ENCODE data around the gene SPI1. TPM values are rescaled to one million over a fixed set of nuclear protein-coding genes. Genes with fewer than 3 reads are reported as not detected.

SPI1 gene
- total RNA-seq, 1 experiment from 2014 or later = not detected

- Histone ChIP-seq H3K9ac (ENCODE audit: extremely low read depth, insufficient read length, low read length) (no peak overlapping the region), H3K4me2 (ENCODE audit: insufficient read depth, insufficient read length, low read length) (no peak overlapping the region), H3K4me1 (ENCODE audit: insufficient read depth, low read length) (no peaks in the 10 kb centered on the region), H2BK20ac (ENCODE audit: low read depth, low read length, poor library complexity, severe bottlenecking) (no peak overlapping the region), H3K56ac (ENCODE audit: insufficient read length, low read depth, low read length) (no peak overlapping the region), H4K20me1 (ENCODE audit: control insufficient read depth, insufficient read depth, insufficient read length) (peaks cover 2% of the 10 kb centered on the region), H3K23ac (ENCODE audit: insufficient read length, low read depth, low read length) (no peak overlapping the region), H3K27me3 (ENCODE audit: insufficient read depth, low read length) (no peaks in the 10 kb centered on the region), H3K79me2 (ENCODE audit: insufficient read depth, low read length) (no peaks in the 10 kb centered on the region), H2BK15ac (ENCODE audit: low read depth, low read length) (no peak overlapping the region), H3K14ac (ENCODE audit: insufficient read depth, low read length) (no peak overlapping the region), H2AFZ (ENCODE audit: low read length) (no peak overlapping the region), H2AK5ac (ENCODE audit: insufficient read length, low read length) (no peak overlapping the region), H3K79me1 (ENCODE audit: insufficient read depth, low read depth, low read length, poor library complexity, severe bottlenecking) (no peaks in the 10 kb centered on the region), H3K4ac (ENCODE audit: low read depth, low read length) (no peak overlapping the region), H4K5ac (ENCODE audit: insufficient read length, low read depth, low read length) (no peak overlapping the region), H3K18ac (ENCODE audit: insufficient read length, low read depth, low read length) (no peak overlapping the region), H3T11ph (ENCODE audit: low read length) (no peak overlapping the region), H4K91ac (ENCODE audit: insufficient read length, low read depth, low read length) (no peak overlapping the region), H3K27ac (ENCODE audit: insufficient read length, low read depth, low read length) (no peak overlapping the region), H2BK12ac (ENCODE audit: insufficient read length, low read depth, low read length) (no peak overlapping the region), H3K23me2 (ENCODE audit: insufficient read length, low read depth, low read length, poor library complexity, severe bottlenecking) (no peaks in the 10 kb centered on the region), H4K8ac (replicated peaks; ENCODE audit: insufficient read length, low read depth, low read length) (no peak overlapping the region), H2BK5ac (ENCODE audit: insufficient read length, low read length) (no peak overlapping the region), H3K9me3 (ENCODE audit: control insufficient read depth, low read depth, low read length) (no peaks in the 10 kb centered on the region), H2BK120ac (ENCODE audit: low read depth, low read length, poor library complexity, severe bottlenecking) (no peak overlapping the region)
- Mint-ChIP-seq H3K27me3 (ENCODE audit: low read depth) (no peaks in the 10 kb centered on the region), H3K27ac (no peak overlapping the region), H3K36me3 (ENCODE audit: insufficient read depth in 1 of 3, low read depth in 3 of 3) (no peaks in the 10 kb centered on the region), H3K4me1 (peaks cover 3% of the 10 kb centered on the region in 2 experiments; a peak in 3 of 4 replicates), H3K9me3 (no peaks in the 10 kb centered on the region), H3K4me3 (no peak overlapping the region)
- no peak for TF ChIP-seq CTCF (conservative IDR thresholded peaks at IDR 0.05)
- no peak for DNase-seq
- WGBS (ENCODE audit: extremely low coverage, insufficient read length, low lambda C conversion rate) = no CpG with 5 or more reads among the region's 15 CpGs
These were observed 18.0 kb downstream of the SPI1 start for GRCh38 chr11:47360341-47360740.
